Ovary (tissue), 9 donors: ENCODE data around the gene LRRIQ3. TPM values are rescaled to one million over a fixed set of nuclear protein-coding genes. Genes with fewer than 3 reads are reported as not detected.

Experiments
- DNase-seq, 5 donors: peaks; one replicate each; pipeline ENCODE4 v3.0.0-alpha.2; 2019 to 2020
- H3K27ac ChIP-seq, 2 donors: fragments of 200-600 bp; one replicate each; pipeline versions ENCODE4 v1.5.1 to v1.8.0; 2019 to 2022
- H3K27me3 ChIP-seq: fragments of 200-600 bp; one replicate; pipeline ENCODE4 v1.8.0; 2022
- H3K36me3 ChIP-seq: fragments of 200-600 bp; sonication (generic); one replicate; pipeline ENCODE4 v1.5.1; 2019
- H3K4me1 ChIP-seq: one replicate; pipeline ENCODE4 v1.8.1; 2013; ENCODE audit warnings: mild to moderate bottlenecking, moderate library complexity; ENCODE audit not compliant: insufficient read depth
- H3K4me3 ChIP-seq: fragments of 200-600 bp; sonication (generic); one replicate; pipeline ENCODE4 v1.5.1; 2017
- H3K9me3 ChIP-seq, 2 donors: fragments of 200-600 bp in 1 of 2; sonication (generic) in 1 of 2; one replicate each; pipeline versions ENCODE4 v1.5.1 to v1.8.1; 2013 to 2019; ENCODE audit warnings: mild to moderate bottlenecking in 1 of 2, moderate library complexity in 1 of 2
- CTCF ChIP-seq, 3 donors: fragments of 450-650 bp in 2 of 3; fragments of 200-600 bp in 1 of 3; IDR thresholded peaks; one replicate each; pipeline versions ENCODE4 v1.5.1 to v1.8.0; 2016 to 2022; ENCODE audit warnings: antibody characterized with exemption in 3 of 3, mild to moderate bottlenecking in 1 of 3
- EP300 ChIP-seq: sonication (generic); formaldehyde crosslinking; IDR thresholded peaks from one replicate; pipeline ENCODE4 v1.6.1; 2017; ENCODE audit warnings: antibody characterized with exemption
- POLR2A ChIP-seq: fragments of 450-650 bp; IDR thresholded peaks from one replicate; pipeline ENCODE4 v1.6.1; 2017; ENCODE audit warnings: antibody characterized with exemption, mild to moderate bottlenecking, moderate library complexity
- WGBS, 3 donors: extraction: QIAGEN DNeasy Blood & Tissue Kit in 1 of 3; methylation state at CpG; one replicate each; pipeline versions ENCODE4 v1.1.5 to v1.1.7; 2013 to 2017; 5-methylcytosine and 5-hydroxymethylcytosine counted together
- intact Hi-C, 4 donors: fragments of 100-400 bp; cut with DNase I; formaldehyde crosslinking; loops; one replicate each; pipeline versions ENCODE4 v1.11.0 to v1.15.1; 2022 to 2023
- polyA plus RNA-seq, 2 donors: library from polyadenylated mRNA; stranded (reverse); fragments of 200-250 nt in 1 of 2; fragments of 350-450 nt in 1 of 2; fragmentation: Illumina TruSeq in 1 of 2; extraction: RNeasy Lipid Tissue Mini Kit (QIAGEN cat#74804) in 1 of 2; gene quantifications; one replicate each; pipeline ENCODE4 v1.2.3, GENCODE V29; 2013 to 2014
- total RNA-seq, 7 donors: library from RNA; depleted of rRNA in 2 of 7; stranded (reverse); fragments of >200 nt in 2 of 7; fragmentation: NEBNext Ultra II Directional in 3 of 7; extraction: Animal tissue kit (Norgen Biotek cat#: 25700) in 3 of 7; gene quantifications; one replicate each; pipeline versions ENCODE4 v1.1.0 to v1.2.4, GENCODE V29; 2016 to 2023
- donor health status: DM: no; HTN: no; CAD: no; lungs with moderate emphysema.
- donor health status: DM: no; HTN: no; CAD: no.
- donor health status: Bipolar disorder and iron deficiency.
- donor health status: DM: yes; HTN: yes; CAD: no.
- donor health status: DM: no; HTN: no; CAD: no.
- donor health status: DM: yes; HTN: yes; CAD: no.

Gene LRRIQ3
- total and polyA plus RNA-seq, 9 donors, result 0.20 to 0.92 (median 0.61) TPM; not detected in 1

GRCh38 chr1:74091371-74091770, 106.6 kb downstream of the LRRIQ3 start:
- Histone ChIP-seq H3K9me3 (no peaks in the 10 kb centered on the region), H3K36me3 (no peaks in the 10 kb centered on the region), H3K4me1 (no peaks in the 10 kb centered on the region), H3K27ac (no peak overlapping the region), H3K4me3 (no peak overlapping the region), H3K27me3 (no peaks in the 10 kb centered on the region)
- WGBS, 3 donors, result 86 to 87% (median 87%) methylated on average over 1 of the region's 1 CpG
- TF ChIP-seq EP300 (no peak), POLR2A (no peak), CTCF (IDR thresholded peaks at IDR 0.05) (no peak)
- DNase-seq, result no peak
- intact Hi-C loops, result no loop called here

- Histone ChIP-seq H3K9me3 (no peaks in the 10 kb centered on the region), H3K27me3 (no peaks in the 10 kb centered on the region), H3K27ac (no peak overlapping the region), H3K36me3 (no peaks in the 10 kb centered on the region), H3K4me1 (no peaks in the 10 kb centered on the region), H3K4me3 (no peak overlapping the region)
- no peak for DNase-seq
- TF ChIP-seq CTCF (IDR thresholded peaks at IDR 0.05) (no peak), EP300 (no peak), POLR2A (no peak)
- intact Hi-C loops, result no loop called here
- 54 to 76% (median 60%) methylated on average over 1 of the region's 1 CpG for WGBS, 3 donors
Observed at GRCh38 chr1:74083128-74083527, 114.8 kb downstream of the LRRIQ3 start.

GRCh38 chr1:74065081-74065480, 132.9 kb downstream of the LRRIQ3 start:
- no peak for DNase-seq
- Histone ChIP-seq H3K27ac (no peak overlapping the region), H3K36me3 (no peaks in the 10 kb centered on the region), H3K4me1 (no peaks in the 10 kb centered on the region), H3K4me3 (no peak overlapping the region), H3K9me3 (no peaks in the 10 kb centered on the region), H3K27me3 (no peaks in the 10 kb centered on the region)
- intact Hi-C loops, result loop anchor here in 1 of 4 donors (5.0 kb wide), 1 partner anchor 443 kb away; no protein-coding TSS in a partner anchor
- TF ChIP-seq CTCF (IDR thresholded peaks at IDR 0.05) (no peak), POLR2A (no peak), EP300 (no peak)

GRCh38 chr1:74057719-74058118, 140.3 kb downstream of the LRRIQ3 start:
- no peak for TF ChIP-seq EP300
- no peak for TF ChIP-seq POLR2A
- DNase-seq, result no peak
- Histone ChIP-seq H3K4me3 (no peak overlapping the region), H3K36me3 (no peaks in the 10 kb centered on the region), H3K27me3 (no peaks in the 10 kb centered on the region), H3K27ac (no peak overlapping the region), H3K4me1 (no peaks in the 10 kb centered on the region), H3K9me3 (no peaks in the 10 kb centered on the region)
- intact Hi-C loops, result no loop called here

- H3K4me3 ChIP-seq, result no peak overlapping the region
- no peak overlapping the region for H3K27ac ChIP-seq
- 0 to 13% (median 3%) methylated on average over 1 of the region's 1 CpG for WGBS, 3 donors
- TF ChIP-seq CTCF (IDR thresholded peaks at IDR 0.05) (no peak), EP300 (no peak), POLR2A (no peak)
- H3K27me3 ChIP-seq, result no peaks in the 10 kb centered on the region
- no peaks in the 10 kb centered on the region for H3K9me3 ChIP-seq
- H3K4me1 ChIP-seq, result no peaks in the 10 kb centered on the region
- H3K36me3 ChIP-seq, result no peaks in the 10 kb centered on the region
- intact Hi-C loops, result no loop called here
- no peak for DNase-seq
Observed at GRCh38 chr1:74053407-74053806, 144.6 kb downstream of the LRRIQ3 start.
